Heart left ventricle (tissue), 16 donors: ENCODE results near the gene SMIM45.

Experiments used
- ATAC-seq, 4 donors: fragments of 200-7000 bp; cut with Tn5 transposase; one replicate each; pipeline ENCODE4 v1.9.1; 2020 to 2022; ENCODE audit warnings: moderate library complexity in 4 of 4, mild to moderate bottlenecking in 3 of 4, moderate number of reproducible peaks in 1 of 4
- DNase-seq, 5 donors: peaks; one replicate each; pipeline ENCODE4 v3.0.0-alpha.2; 2020
- H3K27ac ChIP-seq, 12 donors: fragments of 200-600 bp; sonication (generic) in 4 of 12; one replicate each; pipeline versions ENCODE4 v1.5.0 to v1.8.0; 2016 to 2022; ENCODE audit warnings: mild to moderate bottlenecking in 2 of 12
- H3K27me3 ChIP-seq, 9 donors: fragments of 200-600 bp; sonication (generic) in 2 of 9; one replicate each; pipeline versions ENCODE4 v1.5.1 to v1.8.0; 2016 to 2022; ENCODE audit warnings: mild to moderate bottlenecking in 3 of 9
- H3K36me3 ChIP-seq, 9 donors: fragments of 200-600 bp; sonication (generic) in 2 of 9; one replicate each; pipeline versions ENCODE4 v1.5.0 to v1.8.0; 2018 to 2022; ENCODE audit warnings: mild to moderate bottlenecking in 2 of 9
- H3K4me1 ChIP-seq, 12 donors: fragments of 200-600 bp; sonication (generic) in 4 of 12; one replicate each; pipeline versions ENCODE4 v1.5.0 to v1.8.0; 2016 to 2022; ENCODE audit warnings: mild to moderate bottlenecking in 3 of 12
- H3K4me3 ChIP-seq, 12 donors: fragments of 200-600 bp; sonication (generic) in 4 of 12; one replicate each; pipeline versions ENCODE4 v1.5.0 to v1.8.0; 2017 to 2022; ENCODE audit warnings: mild to moderate bottlenecking in 9 of 12, moderate library complexity in 4 of 12
- H3K9me3 ChIP-seq, 12 donors: fragments of 200-600 bp; sonication (generic) in 4 of 12; one replicate each; pipeline versions ENCODE4 v1.5.0 to v1.8.0; 2016 to 2022; ENCODE audit warnings: mild to moderate bottlenecking in 1 of 12
- CTCF ChIP-seq, 12 donors: fragments of 200-600 bp; sonication (generic) in 4 of 12; IDR thresholded peaks; one replicate each; pipeline versions ENCODE4 v1.5.0 to v1.8.0; 2018 to 2022; ENCODE audit warnings: antibody characterized with exemption in 12 of 12, mild to moderate bottlenecking in 5 of 12
- POLR2A ChIP-seq, 2 donors: fragments of 450-650 bp; IDR thresholded peaks; one replicate each; pipeline ENCODE4 v1.6.1; 2017; ENCODE audit warnings: antibody characterized with exemption in 2 of 2, mild to moderate bottlenecking in 2 of 2, moderate library complexity in 2 of 2
- WGBS, 4 donors: extraction: QIAGEN DNeasy Blood & Tissue Kit in 2 of 4; methylation state at CpG; one replicate each; pipeline versions ENCODE4 v1.1.5 to v1.1.7; 2013 to 2018; 5-methylcytosine and 5-hydroxymethylcytosine counted together
- intact Hi-C, 10 donors: fragments of 100-400 bp; cut with DNase I; formaldehyde crosslinking; loops; one replicate each; pipeline versions ENCODE4 v1.11.1 to v1.14.2; 2022
- donor health status: ischemic (EF 13 %, LVEDD 7.1; RV severe dilation, severe dysfunction).
- donor health status: healthy with polysubstance abuse.
- donor health status: DM: no; HTN: yes; CAD: no.
- donor health status: DM: no; HTN: no; CAD: no.
- donor health status: ischemic (EF 25% LVEDD 6.9; RV normal size, moderate dysfunction).
- donor health status: ischemic (EF 25% LVEDD 5.7; RV mildly dilated, moderate dysfunction).
- donor health status: healthy.
- donor health status: DM: yes; HTN: yes; CAD: no.
- donor health status: ischemic (EF 35%, LVEDD 5.7; RV mildly dilated, moderate dysfunction).
- donor health status: nonischemic (EF 11% LVEDD 7.7; RV severe dilation, severe dysfunction).
- donor health status: DM: yes; HTN: yes; CAD: no.
- donor health status: PGD.
- donor health status: ischemic (EF 29% LVEDD 5.4; RV normal size, mild dysfunction).
- donor health status: nonischemic (EF 23%, LVEDD 6.1; RV moderate dilation, normal function).

SMIM45 gene

GRCh38 chr22:41989246-41989645 is 37.3 kb downstream of the SMIM45 start:
- H3K36me3 ChIP-seq: no peaks in the 10 kb centered on the region
- 62 to 92% (median 78%) methylated on average over 4 of the region's 4 CpGs for WGBS, 4 donors
- no peak overlapping the region for H3K4me3 ChIP-seq
- H3K4me1 ChIP-seq: no peaks in the 10 kb centered on the region
- TF ChIP-seq POLR2A (IDR thresholded peaks at IDR 0.05): no peak
- no peak for TF ChIP-seq CTCF (IDR thresholded peaks at IDR 0.05)
- ATAC-seq (no peak), DNase-seq (no peak)
- intact Hi-C loops: no loop called here
- H3K27me3 ChIP-seq: no peaks in the 10 kb centered on the region
- H3K9me3 ChIP-seq: no peaks in the 10 kb centered on the region
- H3K27ac ChIP-seq: no peak overlapping the region

- H3K4me3 ChIP-seq: no peak overlapping the region
- DNase-seq (no peak), ATAC-seq (no peak)
- H3K9me3 ChIP-seq: no peaks in the 10 kb centered on the region
- H3K27ac ChIP-seq: no peak overlapping the region
- TF ChIP-seq POLR2A (IDR thresholded peaks at IDR 0.05): no peak
- TF ChIP-seq CTCF (IDR thresholded peaks at IDR 0.05): no peak
- peaks cover 0 to 4% (median 0%) of the 10 kb centered on the region in 12 donors for H3K4me1 ChIP-seq
- H3K36me3 ChIP-seq: no peaks in the 10 kb centered on the region
- intact Hi-C loops: no loop called here
- 86 to 90% (median 89%) methylated on average over 7 of the region's 7 CpGs for WGBS, 4 donors
- H3K27me3 ChIP-seq: no peaks in the 10 kb centered on the region
These were observed 39.2 kb downstream of the SMIM45 start for GRCh38 chr22:41991111-41991510.

GRCh38 chr22:41992496-41992895 is 40.5 kb downstream of the SMIM45 start:
- DNase-seq (no peak), ATAC-seq (no peak)
- no peaks in the 10 kb centered on the region for H3K36me3 ChIP-seq
- no peak overlapping the region for H3K4me3 ChIP-seq
- TF ChIP-seq POLR2A (IDR thresholded peaks at IDR 0.05) (no peak), CTCF (IDR thresholded peaks at IDR 0.05) (no peak)
- H3K27ac ChIP-seq: no peak overlapping the region
- no peaks in the 10 kb centered on the region for H3K27me3 ChIP-seq
- peaks cover 0 to 4% (median 0%) of the 10 kb centered on the region in 12 donors for H3K4me1 ChIP-seq
- WGBS, 4 donors: 88 to 94% (median 91%) methylated on average over 5 of the region's 5 CpGs
- no peaks in the 10 kb centered on the region for H3K9me3 ChIP-seq
- intact Hi-C loops: no loop called here

- ATAC-seq: no peak
- H3K4me3 ChIP-seq: no peak overlapping the region
- H3K27ac ChIP-seq: no peak overlapping the region
- no peaks in the 10 kb centered on the region for H3K36me3 ChIP-seq
- peaks cover 0 to 19% (median 2%) of the 10 kb centered on the region in 12 donors for H3K4me1 ChIP-seq
- intact Hi-C loops: no loop called here
- H3K27me3 ChIP-seq: peaks cover 0 to 10% (median 0%) of the 10 kb centered on the region in 9 donors
- TF ChIP-seq POLR2A (IDR thresholded peaks at IDR 0.05): no peak
- no peak for TF ChIP-seq CTCF (IDR thresholded peaks at IDR 0.05)
- no peaks in the 10 kb centered on the region for H3K9me3 ChIP-seq
- DNase-seq: no peak
- whole genome bisulfite sequencing, 4 donors: 45 to 60% (median 51%) methylated on average over 3 of the region's 3 CpGs
These were observed 43.3 kb downstream of the SMIM45 start for GRCh38 chr22:41995211-41995610.
